Measurements from ENCODE around the gene ZDHHC12. TPM values are rescaled to one million over a fixed set of nuclear protein-coding genes. Genes with fewer than 3 reads are reported as not detected.

The ZDHHC12 gene
- total RNA-seq, 1 donor from 2014 or later, result 24.8 TPM

DNA sequence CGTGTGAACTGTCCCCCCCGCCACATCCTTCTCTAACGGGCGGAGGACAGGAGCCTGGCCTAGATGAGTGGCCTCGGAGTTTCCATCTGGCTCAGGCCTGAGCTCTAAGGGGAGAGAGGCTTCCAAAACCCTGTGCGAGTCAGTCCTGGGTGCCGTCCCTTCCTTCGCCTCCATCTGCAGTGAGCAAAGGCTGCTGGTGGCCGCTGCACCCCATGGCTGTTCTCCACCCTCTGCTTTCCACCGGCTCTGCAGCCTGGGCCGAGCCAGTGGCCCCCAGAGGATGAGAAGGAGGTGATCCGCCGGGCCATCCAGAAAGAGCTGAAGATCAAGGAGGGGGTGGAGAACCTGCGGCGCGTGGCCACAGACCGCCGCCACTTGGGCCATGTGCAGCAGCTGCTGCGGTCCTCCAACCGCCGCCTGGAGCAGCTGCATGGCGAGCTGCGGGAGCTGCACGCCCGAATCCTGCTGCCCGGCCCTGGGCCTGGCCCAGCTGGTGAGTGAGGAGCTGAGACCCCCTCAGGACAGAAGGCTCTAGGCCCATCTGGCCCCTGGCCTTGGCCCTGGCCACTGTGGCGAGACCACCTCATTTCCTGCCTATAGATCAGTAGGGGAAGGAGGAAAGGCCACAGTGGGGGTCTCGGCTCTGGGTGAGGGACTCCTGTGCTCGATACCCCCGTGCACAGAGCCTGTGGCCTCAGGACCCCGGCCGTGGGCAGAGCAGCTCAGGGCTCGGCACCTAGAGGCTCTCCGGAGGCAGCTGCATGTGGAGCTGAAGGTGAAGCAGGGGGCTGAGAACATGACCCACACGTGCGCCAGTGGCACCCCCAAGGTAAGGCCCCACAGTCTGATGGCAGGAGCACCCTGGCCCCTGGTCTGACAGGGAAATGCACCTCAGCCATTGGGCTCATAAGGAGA, 18.6 kb downstream of the ZDHHC12 start:
- no peak overlapping the region for H3K27ac Mint-ChIP-seq (ENCODE audit: unreplicated experiment)
- H3K9me3 Mint-ChIP-seq (ENCODE audit: unreplicated experiment), result no peaks in the 10 kb centered on the region
- no peaks in the 10 kb centered on the region for H3K27me3 Mint-ChIP-seq (ENCODE audit: unreplicated experiment)
- peaks cover 10% of the 10 kb centered on the region for H3K4me1 Mint-ChIP-seq (ENCODE audit: unreplicated experiment)
- H3K36me3 Mint-ChIP-seq (ENCODE audit: unreplicated experiment), result no peaks in the 10 kb centered on the region
- no peak for TF ChIP-seq CTCF (IDR thresholded peaks at IDR 0.05)
- DNase-seq (ENCODE audit: extremely low spot score, unreplicated experiment), result no peak
- H3K4me3 Mint-ChIP-seq (ENCODE audit: unreplicated experiment), result no peak overlapping the region

GRCh38 chr9:128704356-128704670, 19.6 kb downstream of the ZDHHC12 start:
- Mint-ChIP-seq H3K4me3 (ENCODE audit: unreplicated experiment) (no peak overlapping the region), H3K27ac (ENCODE audit: unreplicated experiment) (no peak overlapping the region), H3K27me3 (ENCODE audit: unreplicated experiment) (no peaks in the 10 kb centered on the region), H3K9me3 (ENCODE audit: unreplicated experiment) (no peaks in the 10 kb centered on the region), H3K36me3 (ENCODE audit: unreplicated experiment) (no peaks in the 10 kb centered on the region), H3K4me1 (ENCODE audit: unreplicated experiment) (peaks cover 10% of the 10 kb centered on the region)
- TF ChIP-seq CTCF (IDR thresholded peaks at IDR 0.05), result no peak
- DNase-seq (ENCODE audit: extremely low spot score, unreplicated experiment), result no peak

DNA sequence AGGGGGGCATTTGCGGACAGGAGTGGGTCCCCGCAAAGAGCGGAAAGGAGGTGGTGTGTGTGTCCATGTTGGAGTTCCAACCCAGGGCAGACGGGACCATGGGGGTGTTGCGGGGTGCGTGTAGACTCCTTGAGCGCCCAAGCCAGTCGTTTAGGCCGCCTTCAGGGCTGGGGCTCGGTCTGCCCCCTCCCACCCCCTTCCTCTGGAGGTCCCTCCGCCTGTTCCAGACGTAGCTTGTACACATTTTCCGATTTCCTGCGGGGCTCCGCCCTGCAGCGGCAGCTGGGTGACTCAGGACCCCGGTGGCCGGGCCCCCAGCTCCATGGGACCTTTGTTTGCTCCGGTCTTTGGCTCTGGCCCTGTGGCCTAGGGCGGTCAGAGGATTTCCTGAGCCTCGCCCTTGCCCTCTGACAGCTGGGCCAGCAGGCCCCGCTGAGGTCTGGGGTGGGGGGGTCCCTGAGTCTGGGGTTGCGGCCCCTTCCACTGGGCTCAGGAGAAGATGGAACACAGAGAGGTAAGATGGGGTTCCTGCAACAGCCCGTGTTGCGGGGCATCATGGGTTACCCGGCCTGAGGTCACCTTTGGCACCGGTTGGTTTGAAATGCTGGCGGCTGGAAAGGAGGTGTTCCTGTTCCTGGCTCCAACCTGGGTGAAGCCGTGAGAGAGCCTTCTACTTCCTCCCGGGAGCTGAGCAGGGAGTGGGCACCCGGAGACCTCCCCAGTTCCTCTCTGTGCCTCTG, 20.1 kb downstream of the ZDHHC12 start:
- Mint-ChIP-seq H3K36me3 (ENCODE audit: unreplicated experiment) (no peaks in the 10 kb centered on the region), H3K27ac (ENCODE audit: unreplicated experiment) (peak overlapping the region; percentile 17), H3K4me1 (ENCODE audit: unreplicated experiment) (peaks cover 10% of the 10 kb centered on the region), H3K9me3 (ENCODE audit: unreplicated experiment) (no peaks in the 10 kb centered on the region), H3K4me3 (ENCODE audit: unreplicated experiment) (peak overlapping the region; percentile 80), H3K27me3 (ENCODE audit: unreplicated experiment) (no peaks in the 10 kb centered on the region)
- no peak for TF ChIP-seq CTCF (IDR thresholded peaks at IDR 0.05)
- no peak for DNase-seq (ENCODE audit: extremely low spot score, unreplicated experiment)

- Mint-ChIP-seq H3K27ac (ENCODE audit: unreplicated experiment) (peak overlapping the region; percentile 17), H3K36me3 (ENCODE audit: unreplicated experiment) (no peaks in the 10 kb centered on the region), H3K27me3 (ENCODE audit: unreplicated experiment) (no peaks in the 10 kb centered on the region), H3K4me1 (ENCODE audit: unreplicated experiment) (peaks cover 10% of the 10 kb centered on the region), H3K9me3 (ENCODE audit: unreplicated experiment) (no peaks in the 10 kb centered on the region), H3K4me3 (ENCODE audit: unreplicated experiment) (peak overlapping the region; percentile 80)
- no peak for TF ChIP-seq CTCF (IDR thresholded peaks at IDR 0.05)
- no peak for DNase-seq (ENCODE audit: extremely low spot score, unreplicated experiment)
These were observed 20.8 kb downstream of the ZDHHC12 start for GRCh38 chr9:128702949-128703615.
